Immature natural killer cell (primary cell): ENCODE measurements around the gene SLC35F4. TPM values are rescaled to one million over a fixed set of nuclear protein-coding genes. Genes with fewer than 3 reads are reported as not detected.

Experiments used
- DNase-seq, 3 donors: peaks; one replicate each; pipeline ENCODE4 v3.0.0; 2022; ENCODE audit warnings: mixed read lengths in 1 of 3
- H3K27ac Mint-ChIP-seq, 6 donors: one replicate each; pipeline ENCODE4 v1.8.0; 2020; ENCODE audit warnings: mixed read lengths in 6 of 6, mild to moderate bottlenecking in 5 of 6, inconsistent platforms in 4 of 6, moderate library complexity in 3 of 6
- H3K27me3 Mint-ChIP-seq, 3 donors: one replicate each; pipeline ENCODE4 v1.8.0; 2020 to 2021; ENCODE audit warnings: low read depth in 3 of 3, mild to moderate bottlenecking in 3 of 3, mixed read lengths in 3 of 3, moderate library complexity in 3 of 3, inconsistent platforms in 1 of 3
- H3K36me3 Mint-ChIP-seq, 3 donors: one replicate each; pipeline ENCODE4 v1.8.0; 2020; ENCODE audit warnings: mixed read lengths in 3 of 3, inconsistent platforms in 2 of 3, mild to moderate bottlenecking in 2 of 3
- H3K4me1 Mint-ChIP-seq, 2 donors: one replicate each; pipeline ENCODE4 v1.8.0; 2020; ENCODE audit warnings: inconsistent platforms in 2 of 2, mild to moderate bottlenecking in 2 of 2, mixed read lengths in 2 of 2, moderate library complexity in 1 of 2
- H3K4me3 Mint-ChIP-seq, 5 donors: one replicate each; pipeline ENCODE4 v1.8.0; 2020; ENCODE audit warnings: mild to moderate bottlenecking in 5 of 5, mixed read lengths in 5 of 5, inconsistent platforms in 3 of 5, moderate library complexity in 3 of 5
- H3K9me3 Mint-ChIP-seq, 6 donors: one replicate each; pipeline ENCODE4 v1.8.0; 2020; ENCODE audit warnings: mild to moderate bottlenecking in 6 of 6, mixed read lengths in 6 of 6, inconsistent platforms in 4 of 6, moderate library complexity in 3 of 6
- polyA plus RNA-seq, 3 donors: library from polyadenylated mRNA; unstranded; fragments of 300-500 nt; fragmentation: Illumina TruSeq; gene quantifications; one replicate each; pipeline ENCODE4 v1.2.3, GENCODE V29; 2021

SLC35F4 gene
- polyA plus RNA-seq, 3 donors from 2014 or later = not detected

DNA sequence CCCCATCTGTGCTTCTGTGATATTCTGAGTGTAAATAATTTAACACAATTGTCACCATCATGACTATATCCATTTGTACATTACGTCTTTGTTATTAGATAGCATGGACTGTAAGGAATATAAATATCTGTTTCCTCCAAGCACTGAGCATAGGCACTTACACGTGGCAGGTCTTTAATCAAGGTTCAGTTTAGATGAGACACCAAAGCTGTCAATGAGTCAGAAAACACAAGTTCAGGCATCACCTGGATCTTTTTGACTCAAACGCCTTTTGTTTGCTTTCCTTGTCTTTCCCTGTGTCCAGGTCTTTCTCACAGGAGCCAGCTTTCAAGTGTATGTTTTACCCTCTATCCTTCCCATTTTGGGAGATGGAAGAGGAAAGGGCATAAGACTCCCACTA is 209.0 kb downstream of the SLC35F4 start:
- Mint-ChIP-seq H3K9me3 (peaks cover 0 to 6% (median 0%) of the 10 kb centered on the region in 6 donors), H3K36me3 (no peaks in the 10 kb centered on the region), H3K4me1 (no peaks in the 10 kb centered on the region), H3K27me3 (peaks cover 0 to 4% (median 0%) of the 10 kb centered on the region in 3 donors), H3K4me3 (no peak overlapping the region), H3K27ac (no peak overlapping the region)
- DNase-seq = no peak

DNA sequence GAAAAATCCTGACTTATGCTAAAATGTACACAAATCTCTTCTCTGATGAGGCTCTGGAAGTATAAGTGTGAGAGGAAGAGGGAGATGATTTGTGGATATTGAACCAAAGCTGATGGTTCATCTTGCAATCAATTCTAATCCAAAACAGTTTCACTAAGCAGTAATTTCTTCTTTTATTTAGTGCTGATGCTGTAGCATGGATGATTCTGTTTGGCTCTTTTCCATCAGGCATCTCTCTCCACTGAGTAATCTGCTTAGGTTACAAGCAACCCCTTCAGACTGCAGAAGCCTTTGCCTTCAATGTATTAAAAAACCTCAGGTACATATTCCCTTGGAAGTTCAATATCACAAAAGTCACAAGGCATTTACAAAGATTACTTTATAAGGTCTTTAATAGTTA is 213.1 kb downstream of the SLC35F4 start:
- Mint-ChIP-seq H3K27me3 (no peaks in the 10 kb centered on the region), H3K27ac (no peak overlapping the region), H3K4me1 (no peaks in the 10 kb centered on the region), H3K9me3 (peaks cover 0 to 7% (median 3%) of the 10 kb centered on the region in 6 donors), H3K4me3 (no peak overlapping the region), H3K36me3 (no peaks in the 10 kb centered on the region)
- DNase-seq = no peak

DNA sequence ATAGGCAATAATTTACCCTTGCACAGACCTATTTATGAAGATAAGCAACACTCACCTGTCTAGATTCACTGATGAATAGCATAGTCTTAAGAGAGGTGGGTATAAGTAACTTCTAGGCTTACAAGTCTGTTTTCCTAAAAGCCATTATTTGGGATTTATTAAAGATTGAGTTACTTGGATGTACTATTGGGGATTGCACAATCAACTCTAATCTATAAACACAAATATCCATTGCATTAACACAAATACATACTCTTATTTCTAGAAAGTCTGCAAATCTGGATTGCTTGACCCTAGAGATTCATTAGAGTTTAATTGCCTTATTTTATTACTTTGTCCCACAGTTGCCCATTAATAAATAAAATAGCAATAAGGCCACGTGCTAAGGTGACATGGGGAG is 224.1 kb downstream of the SLC35F4 start:
- Mint-ChIP-seq H3K27me3 (no peaks in the 10 kb centered on the region), H3K36me3 (no peaks in the 10 kb centered on the region), H3K9me3 (peaks cover 0 to 6% (median 5%) of the 10 kb centered on the region in 6 donors), H3K4me1 (no peaks in the 10 kb centered on the region), H3K4me3 (no peak overlapping the region), H3K27ac (no peak overlapping the region)
- DNase-seq = no peak

DNA sequence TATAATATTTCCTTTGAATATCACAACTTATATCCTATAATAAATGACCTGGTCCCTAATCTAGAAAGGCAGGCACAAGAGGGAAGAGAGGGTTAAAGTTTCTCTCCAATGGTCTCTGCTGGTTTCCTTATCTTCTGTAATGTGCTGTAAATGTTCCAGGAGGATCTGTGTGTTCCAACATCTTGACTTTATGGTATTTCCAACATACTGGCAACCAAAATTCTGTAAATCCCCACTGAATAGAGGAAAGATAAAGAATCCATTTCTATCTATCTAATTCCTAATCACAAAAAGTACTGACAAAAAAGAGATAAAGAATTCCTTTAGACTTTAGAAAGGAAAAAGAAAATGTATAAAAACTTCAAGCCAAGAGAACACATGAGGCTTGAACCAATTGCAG is 225.9 kb downstream of the SLC35F4 start:
- Mint-ChIP-seq H3K4me3 (no peak overlapping the region), H3K4me1 (no peaks in the 10 kb centered on the region), H3K27me3 (peaks cover 0 to 2% (median 0%) of the 10 kb centered on the region in 3 donors), H3K27ac (no peak overlapping the region), H3K9me3 (no peaks in the 10 kb centered on the region), H3K36me3 (no peaks in the 10 kb centered on the region)
- DNase-seq = no peak

DNA sequence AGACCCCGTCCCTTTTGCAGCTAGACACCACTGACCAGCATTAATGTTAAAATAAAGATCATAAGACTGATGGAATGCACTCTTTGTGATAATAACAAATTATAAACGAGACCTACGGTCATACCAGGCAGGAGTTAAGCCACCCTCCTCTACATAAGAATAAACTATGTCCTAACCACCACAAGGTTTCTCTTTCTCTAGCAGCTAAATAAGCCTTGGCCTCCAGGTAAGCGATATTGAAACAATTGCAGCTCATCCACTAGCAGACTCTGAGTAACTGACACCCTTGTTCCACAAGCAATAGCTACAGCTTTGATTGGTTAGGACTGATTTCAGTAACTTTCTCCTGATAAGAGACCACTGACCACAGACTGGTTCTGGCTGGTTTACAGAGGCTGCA is 228.0 kb downstream of the SLC35F4 start:
- H3K9me3 Mint-ChIP-seq = peaks cover 0 to 7% (median 0%) of the 10 kb centered on the region in 6 donors
- no peaks in the 10 kb centered on the region for H3K36me3 Mint-ChIP-seq
- no peak overlapping the region for H3K27ac Mint-ChIP-seq

DNA sequence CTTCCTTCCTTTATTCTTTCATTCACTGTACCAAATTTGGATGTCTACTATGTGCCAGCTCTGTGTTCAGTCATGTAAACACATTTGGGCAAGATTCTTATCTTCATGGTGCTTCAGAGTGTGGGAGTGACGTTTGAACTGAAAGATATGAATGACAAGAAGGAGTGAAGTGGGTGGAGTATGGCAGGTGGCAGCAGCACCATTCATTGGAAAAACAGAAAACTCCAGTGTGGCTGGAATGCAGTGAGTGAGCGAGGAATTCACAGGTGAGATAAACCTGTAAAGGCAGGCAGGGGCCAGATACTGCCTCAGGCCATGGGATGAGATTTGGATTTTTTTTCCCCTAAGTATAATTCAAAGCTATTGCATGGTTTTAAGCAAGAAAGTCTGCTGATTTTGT is 231.6 kb downstream of the SLC35F4 start:
- H3K36me3 Mint-ChIP-seq = no peaks in the 10 kb centered on the region
- H3K9me3 Mint-ChIP-seq = peaks cover 0 to 7% (median under 1%) of the 10 kb centered on the region in 6 donors
- no peak overlapping the region for H3K4me3 Mint-ChIP-seq
- H3K27me3 Mint-ChIP-seq = peaks cover 4 to 6% (median 5%) of the 10 kb centered on the region in 3 donors
- no peaks in the 10 kb centered on the region for H3K4me1 Mint-ChIP-seq
- no peak for DNase-seq
- H3K27ac Mint-ChIP-seq = no peak overlapping the region

More for the DNA sequence above, 228.0 kb downstream of the SLC35F4 start:
- Mint-ChIP-seq H3K4me1 (no peaks in the 10 kb centered on the region), H3K27me3 (peaks cover 2 to 6% (median 3%) of the 10 kb centered on the region in 3 donors), H3K4me3 (no peak overlapping the region)
- no peak for DNase-seq

DNA sequence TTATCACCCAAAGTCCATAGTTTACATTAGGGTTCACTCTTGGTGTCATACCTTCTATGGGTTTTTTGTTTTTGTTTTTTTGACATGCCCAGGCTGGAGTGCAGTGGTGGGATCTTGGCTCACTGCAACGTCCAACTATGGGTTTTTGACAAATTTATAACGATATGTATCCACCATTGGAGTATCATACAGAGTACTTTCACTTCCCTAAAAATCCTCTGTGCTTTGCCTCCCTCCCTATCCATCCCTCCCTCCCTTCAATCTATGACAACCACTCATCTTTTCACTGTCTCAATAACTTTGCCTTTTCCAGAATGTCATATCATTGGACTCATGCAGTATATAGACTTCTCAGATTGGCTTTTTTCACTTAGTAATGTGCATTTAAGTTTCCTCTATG is 233.2 kb downstream of the SLC35F4 start:
- Mint-ChIP-seq H3K27ac (no peak overlapping the region), H3K4me3 (no peak overlapping the region), H3K36me3 (no peaks in the 10 kb centered on the region), H3K27me3 (peaks cover 4 to 6% (median 5%) of the 10 kb centered on the region in 3 donors), H3K4me1 (no peaks in the 10 kb centered on the region), H3K9me3 (peaks cover 0 to 7% (median under 1%) of the 10 kb centered on the region in 6 donors)
- DNase-seq = no peak

DNA sequence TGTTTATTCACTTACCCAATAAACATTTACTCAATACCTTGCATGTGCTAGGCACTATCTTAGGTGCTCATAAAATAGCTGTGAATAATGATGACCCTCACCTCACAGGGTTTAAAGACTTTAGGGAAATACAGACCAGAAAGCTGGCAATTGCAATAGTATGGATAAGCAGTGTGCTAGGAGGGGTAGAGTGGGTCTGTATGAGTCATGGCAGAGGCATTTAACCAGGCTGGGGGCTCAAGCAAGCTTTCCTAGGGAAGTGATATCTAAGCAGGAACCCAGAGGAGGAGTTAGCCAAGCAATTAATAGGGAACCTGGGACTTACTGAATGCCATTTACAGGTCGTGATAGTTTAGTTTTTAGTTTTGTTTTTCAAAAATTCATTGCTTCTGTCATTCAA is 248.4 kb downstream of the SLC35F4 start:
- no peaks in the 10 kb centered on the region for H3K36me3 Mint-ChIP-seq
- no peak for DNase-seq
- peaks cover 0 to 16% (median 9%) of the 10 kb centered on the region in 6 donors for H3K9me3 Mint-ChIP-seq
- H3K27me3 Mint-ChIP-seq = peaks cover 0 to 1% (median 0%) of the 10 kb centered on the region in 3 donors
- no peak overlapping the region for H3K4me3 Mint-ChIP-seq
- H3K4me1 Mint-ChIP-seq = no peaks in the 10 kb centered on the region
- no peak overlapping the region for H3K27ac Mint-ChIP-seq

DNA sequence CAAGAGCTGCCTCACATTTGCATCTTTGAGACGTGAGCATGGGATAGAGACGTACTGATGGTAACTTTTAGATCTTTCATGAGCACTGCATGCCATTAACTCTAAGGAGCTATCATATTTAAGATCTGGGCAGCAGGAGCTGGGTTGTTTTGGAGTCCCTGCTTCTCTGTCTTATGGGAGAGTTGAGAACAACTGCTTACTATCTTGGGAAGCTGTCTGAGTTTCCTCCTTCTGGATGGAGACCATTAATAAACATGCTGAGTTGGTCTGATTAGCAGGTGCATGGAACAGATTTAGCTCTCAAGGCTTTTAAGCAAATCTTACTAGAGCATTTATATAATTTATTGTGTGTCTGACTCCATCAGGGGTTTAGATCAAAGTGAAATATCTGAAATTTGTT is 252.9 kb downstream of the SLC35F4 start:
- H3K4me3 Mint-ChIP-seq = no peak overlapping the region
- H3K4me1 Mint-ChIP-seq = no peaks in the 10 kb centered on the region
- no peak overlapping the region for H3K27ac Mint-ChIP-seq
- peaks cover 2 to 20% (median 6%) of the 10 kb centered on the region in 6 donors for H3K9me3 Mint-ChIP-seq
- no peak for DNase-seq
- peaks cover 0 to under 1% (median 0%) of the 10 kb centered on the region in 3 donors for H3K36me3 Mint-ChIP-seq
- peaks cover 0 to 2% (median 1%) of the 10 kb centered on the region in 3 donors for H3K27me3 Mint-ChIP-seq

DNA sequence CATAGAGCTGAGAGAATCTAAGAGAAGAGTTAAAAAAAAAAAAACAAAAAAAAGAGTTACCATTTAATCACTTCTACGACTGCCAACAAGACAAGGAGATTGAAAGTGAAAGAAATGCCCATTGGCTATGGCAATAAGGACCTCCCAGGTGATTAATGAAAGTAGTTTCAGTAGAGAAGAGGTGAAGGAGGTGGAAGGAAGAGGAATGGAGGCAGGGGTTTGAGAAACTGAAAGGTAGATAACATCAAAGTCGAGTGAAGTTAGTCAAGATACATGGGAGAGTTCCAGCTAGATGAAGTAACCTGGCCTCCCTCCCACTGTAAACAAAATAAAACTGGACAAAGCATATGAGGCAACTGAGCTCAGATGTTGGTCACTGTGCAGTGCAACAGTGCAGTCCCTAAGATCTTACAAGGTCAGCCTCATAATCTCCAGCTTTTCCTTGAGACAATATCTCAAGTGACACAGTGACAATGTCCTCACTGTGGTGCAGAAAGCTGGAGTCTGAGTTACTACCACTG is 254.3 kb downstream of the SLC35F4 start:
- H3K4me1 Mint-ChIP-seq = no peaks in the 10 kb centered on the region
- peaks cover 0 to 4% (median 0%) of the 10 kb centered on the region in 3 donors for H3K36me3 Mint-ChIP-seq
- H3K27ac Mint-ChIP-seq = no peak overlapping the region
- H3K4me3 Mint-ChIP-seq = no peak overlapping the region
- no peak for DNase-seq
- H3K9me3 Mint-ChIP-seq = peaks cover 2 to 29% (median 9%) of the 10 kb centered on the region in 6 donors
- peaks cover 0 to 2% (median 0%) of the 10 kb centered on the region in 3 donors for H3K27me3 Mint-ChIP-seq

DNA sequence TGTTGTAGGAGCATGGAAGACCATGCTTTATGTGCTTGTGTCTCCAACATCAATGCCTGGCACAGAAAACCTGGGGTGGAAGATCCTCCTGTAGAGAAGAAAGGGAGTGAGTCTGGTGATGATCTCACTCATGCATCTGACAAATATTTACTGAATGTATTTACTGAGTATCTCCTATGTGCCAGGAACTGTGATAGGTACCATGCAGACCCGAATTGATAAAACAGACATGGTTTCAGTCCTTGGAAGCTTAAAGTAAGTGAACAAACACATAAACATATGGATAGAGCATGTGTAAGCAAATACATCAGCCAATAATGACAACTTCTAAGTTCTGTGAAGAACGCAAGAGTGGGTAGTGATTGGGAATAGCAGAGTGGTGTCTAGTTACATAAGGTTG is 255.3 kb downstream of the SLC35F4 start:
- Mint-ChIP-seq H3K27ac (no peak overlapping the region), H3K36me3 (peaks cover 0 to 4% (median 0%) of the 10 kb centered on the region in 3 donors), H3K4me3 (no peak overlapping the region), H3K4me1 (no peaks in the 10 kb centered on the region), H3K9me3 (peaks cover 2 to 29% (median 9%) of the 10 kb centered on the region in 6 donors), H3K27me3 (peaks cover 0 to 2% (median 0%) of the 10 kb centered on the region in 3 donors)
- no peak for DNase-seq

DNA sequence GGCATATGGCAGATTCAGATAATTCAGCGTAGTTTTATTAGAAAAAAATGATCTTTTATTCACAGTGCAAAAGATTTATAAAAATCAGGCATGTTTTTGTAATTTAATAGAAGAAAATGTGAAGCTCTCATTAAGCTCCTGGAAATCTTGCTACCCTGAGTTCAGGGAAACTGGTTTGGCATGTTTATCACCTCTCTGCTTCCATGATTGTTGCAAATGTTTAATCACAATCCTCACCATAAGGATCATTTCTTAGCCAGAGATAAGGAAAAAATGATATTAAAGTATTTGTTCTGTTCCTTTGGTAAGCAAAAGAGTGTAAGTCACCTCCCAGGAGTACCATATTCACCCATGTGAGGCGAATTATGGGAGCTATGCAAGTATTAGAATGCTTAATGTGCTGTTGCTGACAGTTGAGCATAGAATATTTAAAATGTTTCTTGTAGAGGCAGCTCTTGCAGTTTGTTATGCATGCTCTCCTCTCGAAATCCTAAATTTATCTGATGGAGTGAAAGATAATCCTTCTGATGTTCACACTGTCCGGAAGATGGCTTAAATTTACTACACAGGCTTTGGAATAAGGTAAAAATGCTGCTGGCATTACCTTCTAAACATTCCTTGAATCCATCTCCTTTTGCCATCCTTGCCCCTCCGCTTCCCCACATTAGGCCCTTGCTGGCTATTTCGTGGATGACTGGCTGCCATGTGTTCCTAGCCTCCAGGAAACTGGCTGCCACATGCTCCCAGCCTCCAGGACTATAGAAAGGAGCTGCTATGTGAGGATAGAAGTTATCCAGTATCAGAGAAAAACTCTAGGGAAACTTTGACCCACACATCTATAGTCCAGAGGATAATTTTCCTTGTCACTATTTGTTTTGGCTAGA is 256.5 kb downstream of the SLC35F4 start:
- no peak overlapping the region for H3K4me3 Mint-ChIP-seq
- peaks cover 0 to 2% (median 0%) of the 10 kb centered on the region in 3 donors for H3K27me3 Mint-ChIP-seq
- no peak overlapping the region for H3K27ac Mint-ChIP-seq
- peaks cover 2 to 29% (median 11%) of the 10 kb centered on the region in 6 donors for H3K9me3 Mint-ChIP-seq
- no peak for DNase-seq
- H3K36me3 Mint-ChIP-seq = peaks cover 0 to 4% (median 0%) of the 10 kb centered on the region in 3 donors
- H3K4me1 Mint-ChIP-seq = no peaks in the 10 kb centered on the region

DNA sequence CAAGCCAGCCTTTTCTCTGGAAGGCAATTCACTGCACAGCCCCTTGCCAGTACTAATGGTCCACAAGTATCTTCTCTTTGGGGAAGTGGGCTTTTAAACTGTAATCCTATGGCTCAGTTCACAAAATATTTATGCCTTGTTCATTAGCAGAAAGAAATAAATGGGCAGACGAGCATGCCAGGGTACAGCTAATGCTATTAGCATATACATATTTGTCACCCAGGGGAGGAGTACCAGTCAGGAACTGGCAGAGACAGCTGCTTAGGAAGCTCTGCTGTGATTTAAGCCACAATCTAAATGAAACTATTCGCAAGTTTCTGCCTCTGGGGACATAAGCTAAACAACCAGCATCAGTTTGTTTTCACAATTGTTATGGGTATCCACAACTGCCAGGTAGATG is 258.8 kb downstream of the SLC35F4 start:
- no peaks in the 10 kb centered on the region for H3K4me1 Mint-ChIP-seq
- no peak overlapping the region for H3K27ac Mint-ChIP-seq
- peaks cover 0 to 4% (median 0%) of the 10 kb centered on the region in 3 donors for H3K36me3 Mint-ChIP-seq
- H3K9me3 Mint-ChIP-seq = peaks cover 3 to 39% (median 13%) of the 10 kb centered on the region in 6 donors
- no peak overlapping the region for H3K4me3 Mint-ChIP-seq
- DNase-seq = no peak
- peaks cover 0 to 2% (median 2%) of the 10 kb centered on the region in 3 donors for H3K27me3 Mint-ChIP-seq

DNA sequence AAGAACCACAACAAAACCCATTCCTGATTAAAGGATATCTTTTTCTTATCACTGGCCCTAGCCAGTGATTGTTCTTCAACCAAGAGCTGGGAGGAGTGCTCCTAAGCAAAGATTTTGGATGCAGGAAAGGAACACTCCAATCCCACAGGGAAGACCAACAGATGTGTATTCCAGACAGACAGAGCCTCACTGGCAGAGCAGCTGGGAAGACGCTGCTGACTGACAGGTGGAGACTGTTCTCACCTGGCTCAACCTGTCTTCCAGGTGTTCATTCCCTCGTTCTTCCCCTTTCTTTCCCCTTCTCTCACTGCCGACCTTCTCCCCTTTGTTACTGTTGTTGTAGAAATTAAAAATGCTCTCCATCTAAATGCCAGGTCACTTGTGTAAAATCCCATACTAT is 282.5 kb downstream of the SLC35F4 start:
- peaks cover 7 to 66% (median 24%) of the 10 kb centered on the region in 6 donors for H3K9me3 Mint-ChIP-seq
- no peak overlapping the region for H3K4me3 Mint-ChIP-seq
- H3K27ac Mint-ChIP-seq = no peak overlapping the region
- peaks cover 0 to 4% (median 3%) of the 10 kb centered on the region in 3 donors for H3K36me3 Mint-ChIP-seq
- H3K27me3 Mint-ChIP-seq = peaks cover 2 to 4% (median 4%) of the 10 kb centered on the region in 3 donors
- H3K4me1 Mint-ChIP-seq = no peaks in the 10 kb centered on the region
- no peak for DNase-seq
